ENCODE results near the gene LRRC3.

Gene LRRC3

GRCh38 chr21:44461464-44462001 is 6.2 kb downstream of the LRRC3 start:
- Histone ChIP-seq H3K9me3 (ENCODE audit: control insufficient read depth, insufficient read depth, low read depth, low read length) (no peaks in the 10 kb centered on the region), H3K4me1 (ENCODE audit: control insufficient read depth, insufficient read depth, low read length) (no peaks in the 10 kb centered on the region), H3K27me3 (ENCODE audit: control insufficient read depth, insufficient read depth, low read length) (no peaks in the 10 kb centered on the region), H3K4me3 (ENCODE audit: low read depth, low read length) (no peak overlapping the region), H3K9ac (ENCODE audit: low read length) (no peak overlapping the region), H3K27ac (ENCODE audit: low read depth, low read length) (no peak overlapping the region), H3K36me3 (ENCODE audit: control insufficient read depth, insufficient read depth, low read length) (peaks cover 9% of the 10 kb centered on the region; the same call in 1 of the 2 replicates)

- no peaks in the 10 kb centered on the region for H3K9me3 ChIP-seq (ENCODE audit: control insufficient read depth, insufficient read depth, low read depth, low read length)
- no peak overlapping the region for H3K4me3 ChIP-seq (ENCODE audit: low read depth, low read length)
- no peak overlapping the region for H3K27ac ChIP-seq (ENCODE audit: low read depth, low read length)
- H3K4me1 ChIP-seq (ENCODE audit: control insufficient read depth, insufficient read depth, low read length): no peaks in the 10 kb centered on the region
- no peaks in the 10 kb centered on the region for H3K27me3 ChIP-seq (ENCODE audit: control insufficient read depth, insufficient read depth, low read length)
- H3K36me3 ChIP-seq (ENCODE audit: control insufficient read depth, insufficient read depth, low read length): peaks cover 4% of the 10 kb centered on the region; the same call in 1 of the 2 replicates
- H3K9ac ChIP-seq (ENCODE audit: low read length): no peak overlapping the region
Measured at GRCh38 chr21:44462086-44462833, 7.0 kb downstream of the LRRC3 start.

- Histone ChIP-seq H3K9me3 (ENCODE audit: control insufficient read depth, insufficient read depth, low read depth, low read length) (no peaks in the 10 kb centered on the region), H3K36me3 (ENCODE audit: control insufficient read depth, insufficient read depth, low read length) (no peaks in the 10 kb centered on the region), H3K4me1 (ENCODE audit: control insufficient read depth, insufficient read depth, low read length) (no peaks in the 10 kb centered on the region), H3K27ac (ENCODE audit: low read depth, low read length) (no peak overlapping the region), H3K27me3 (ENCODE audit: control insufficient read depth, insufficient read depth, low read length) (no peaks in the 10 kb centered on the region), H3K4me3 (ENCODE audit: low read depth, low read length) (no peak overlapping the region), H3K9ac (ENCODE audit: low read length) (no peak overlapping the region)
Measured at GRCh38 chr21:44462834-44463200, 7.5 kb downstream of the LRRC3 start.

- no peaks in the 10 kb centered on the region for H3K27me3 ChIP-seq (ENCODE audit: control insufficient read depth, insufficient read depth, low read length)
- H3K4me1 ChIP-seq (ENCODE audit: control insufficient read depth, insufficient read depth, low read length): no peaks in the 10 kb centered on the region
- no peaks in the 10 kb centered on the region for H3K9me3 ChIP-seq (ENCODE audit: control insufficient read depth, insufficient read depth, low read depth, low read length)
- H3K4me3 ChIP-seq (ENCODE audit: low read depth, low read length): no peak overlapping the region
- no peaks in the 10 kb centered on the region for H3K36me3 ChIP-seq (ENCODE audit: control insufficient read depth, insufficient read depth, low read length)
- H3K9ac ChIP-seq (ENCODE audit: low read length): no peak overlapping the region
- H3K27ac ChIP-seq (ENCODE audit: low read depth, low read length): no peak overlapping the region
Measured at GRCh38 chr21:44463724-44464123, 8.4 kb downstream of the LRRC3 start.

GRCh38 chr21:44464351-44464750 is 9.0 kb downstream of the LRRC3 start:
- Histone ChIP-seq H3K4me3 (ENCODE audit: low read depth, low read length) (no peak overlapping the region), H3K27me3 (ENCODE audit: control insufficient read depth, insufficient read depth, low read length) (no peaks in the 10 kb centered on the region), H3K27ac (ENCODE audit: low read depth, low read length) (no peak overlapping the region), H3K9ac (ENCODE audit: low read length) (no peak overlapping the region), H3K4me1 (ENCODE audit: control insufficient read depth, insufficient read depth, low read length) (no peaks in the 10 kb centered on the region), H3K36me3 (ENCODE audit: control insufficient read depth, insufficient read depth, low read length) (no peaks in the 10 kb centered on the region), H3K9me3 (ENCODE audit: control insufficient read depth, insufficient read depth, low read depth, low read length) (no peaks in the 10 kb centered on the region)

GRCh38 chr21:44466351-44466954 is 11.1 kb downstream of the LRRC3 start:
- no peak overlapping the region for H3K4me3 ChIP-seq (ENCODE audit: low read depth, low read length)
- H3K27me3 ChIP-seq (ENCODE audit: control insufficient read depth, insufficient read depth, low read length): no peaks in the 10 kb centered on the region
- no peak overlapping the region for H3K27ac ChIP-seq (ENCODE audit: low read depth, low read length)
- H3K9ac ChIP-seq (ENCODE audit: low read length): no peak overlapping the region
- no peaks in the 10 kb centered on the region for H3K36me3 ChIP-seq (ENCODE audit: control insufficient read depth, insufficient read depth, low read length)
- no peaks in the 10 kb centered on the region for H3K9me3 ChIP-seq (ENCODE audit: control insufficient read depth, insufficient read depth, low read depth, low read length)
- H3K4me1 ChIP-seq (ENCODE audit: control insufficient read depth, insufficient read depth, low read length): no peaks in the 10 kb centered on the region

GRCh38 chr21:44466996-44467858 is 11.9 kb downstream of the LRRC3 start:
- no peaks in the 10 kb centered on the region for H3K4me1 ChIP-seq (ENCODE audit: control insufficient read depth, insufficient read depth, low read length)
- no peak overlapping the region for H3K4me3 ChIP-seq (ENCODE audit: low read depth, low read length)
- no peak overlapping the region for H3K9ac ChIP-seq (ENCODE audit: low read length)
- no peaks in the 10 kb centered on the region; the same call in 1 of the 2 replicates for H3K9me3 ChIP-seq (ENCODE audit: control insufficient read depth, insufficient read depth, low read depth, low read length)
- H3K36me3 ChIP-seq (ENCODE audit: control insufficient read depth, insufficient read depth, low read length): no peaks in the 10 kb centered on the region
- H3K27me3 ChIP-seq (ENCODE audit: control insufficient read depth, insufficient read depth, low read length): no peaks in the 10 kb centered on the region
- H3K27ac ChIP-seq (ENCODE audit: low read depth, low read length): no peak overlapping the region

GRCh38 chr21:44467859-44468195 is 12.5 kb downstream of the LRRC3 start:
- H3K27ac ChIP-seq (ENCODE audit: low read depth, low read length): no peak overlapping the region
- H3K27me3 ChIP-seq (ENCODE audit: control insufficient read depth, insufficient read depth, low read length): no peaks in the 10 kb centered on the region
- H3K4me1 ChIP-seq (ENCODE audit: control insufficient read depth, insufficient read depth, low read length): no peaks in the 10 kb centered on the region
- H3K36me3 ChIP-seq (ENCODE audit: control insufficient read depth, insufficient read depth, low read length): no peaks in the 10 kb centered on the region
- H3K9me3 ChIP-seq (ENCODE audit: control insufficient read depth, insufficient read depth, low read depth, low read length): peaks cover 2% of the 10 kb centered on the region; the same call in 1 of the 2 replicates
- no peak overlapping the region for H3K4me3 ChIP-seq (ENCODE audit: low read depth, low read length)
- H3K9ac ChIP-seq (ENCODE audit: low read length): no peak overlapping the region

- no peak overlapping the region for H3K4me3 ChIP-seq (ENCODE audit: low read depth, low read length)
- no peak overlapping the region for H3K27ac ChIP-seq (ENCODE audit: low read depth, low read length)
- no peak overlapping the region for H3K9ac ChIP-seq (ENCODE audit: low read length)
Measured at GRCh38 chr21:44471341-44471740, 16.0 kb downstream of the LRRC3 start.

GRCh38 chr21:44471996-44472395 is 16.7 kb downstream of the LRRC3 start:
- Histone ChIP-seq H3K4me1 (ENCODE audit: control insufficient read depth, insufficient read depth, low read length) (0 out of 2 replicates have a peak, but pooled peaks cover 5% of the 10 kb centered on the region), H3K9ac (ENCODE audit: low read length) (no peak overlapping the region), H3K4me3 (ENCODE audit: low read depth, low read length) (no peak overlapping the region), H3K9me3 (ENCODE audit: control insufficient read depth, insufficient read depth, low read depth, low read length) (peaks cover 2% of the 10 kb centered on the region; the same call in 1 of the 2 replicates), H3K27me3 (ENCODE audit: control insufficient read depth, insufficient read depth, low read length) (no peaks in the 10 kb centered on the region), H3K36me3 (ENCODE audit: control insufficient read depth, insufficient read depth, low read length) (no peaks in the 10 kb centered on the region), H3K27ac (ENCODE audit: low read depth, low read length) (no peak overlapping the region)

More at GRCh38 chr21:44471341-44471740, 16.0 kb downstream of the LRRC3 start:
- Histone ChIP-seq H3K36me3 (ENCODE audit: control insufficient read depth, insufficient read depth, low read length) (no peaks in the 10 kb centered on the region), H3K4me1 (ENCODE audit: control insufficient read depth, insufficient read depth, low read length) (0 out of 2 replicates have a peak, but pooled peaks cover 5% of the 10 kb centered on the region), H3K9me3 (ENCODE audit: control insufficient read depth, insufficient read depth, low read depth, low read length) (peaks cover 2% of the 10 kb centered on the region; the same call in 1 of the 2 replicates), H3K27me3 (ENCODE audit: control insufficient read depth, insufficient read depth, low read length) (no peaks in the 10 kb centered on the region)
